Esophagus squamous epithelium (tissue), 5 donors: ENCODE measurements around the gene TMEM145. TPM values are rescaled to one million over a fixed set of nuclear protein-coding genes. Genes with fewer than 3 reads are reported as not detected.

Experiments used
- DNase-seq: peaks from one replicate; lab custom pipeline; 2025; lab: John Stamatoyannopoulos, UW
- H3K27ac ChIP-seq, 4 donors: fragments of 200-600 bp; sonication (generic); one replicate each; pipeline ENCODE4 v1.5.1; 2016 to 2019; ENCODE audit warnings: mild to moderate bottlenecking in 1 of 4
- H3K27me3 ChIP-seq, 4 donors: fragments of 200-600 bp; sonication (generic); 1 replicate in 3 of 4; 2 replicates in 1 of 4; pipeline versions ENCODE4 v1.5.1 to v1.6.0; 2017 to 2021; ENCODE audit warnings: antibody characterized with exemption in 1 of 4
- H3K36me3 ChIP-seq, 3 donors: fragments of 200-600 bp; sonication (generic); one replicate each; pipeline ENCODE4 v1.5.1; 2016 to 2019
- H3K4me1 ChIP-seq, 3 donors: fragments of 200-600 bp; sonication (generic); one replicate each; pipeline ENCODE4 v1.5.1; 2017 to 2019
- H3K4me3 ChIP-seq, 4 donors: fragments of 200-600 bp; sonication (generic); 1 replicate in 3 of 4; 2 replicates in 1 of 4; pipeline ENCODE4 v1.5.1; 2016 to 2019; ENCODE audit warnings: mild to moderate bottlenecking in 2 of 4, moderate library complexity in 1 of 4
- H3K9me3 ChIP-seq, 3 donors: fragments of 200-600 bp; sonication (generic); one replicate each; pipeline ENCODE4 v1.5.1; 2016 to 2019
- CTCF ChIP-seq, 6 experiments: fragments of 450-650 bp in 4 of 6; fragments of 200-600 bp in 2 of 6; sonication (generic) in 2 of 6; IDR thresholded peaks; one replicate each; pipeline ENCODE4 v1.5.1; 2016 to 2019; ENCODE audit warnings: antibody characterized with exemption in 6 of 6, mild to moderate bottlenecking in 4 of 6, moderate library complexity in 4 of 6
- POLR2A ChIP-seq, 4 donors: fragments of 450-650 bp; IDR thresholded peaks; one replicate each; pipeline ENCODE4 v1.6.1; 2017; ENCODE audit warnings: antibody characterized with exemption in 4 of 4, mild to moderate bottlenecking in 4 of 4, moderate library complexity in 3 of 4
- WGBS, 2 donors: methylation state at CpG; one replicate each; pipeline ENCODE4 v1.1.5; 2018; 5-methylcytosine and 5-hydroxymethylcytosine counted together
- intact Hi-C: fragments of 100-400 bp; cut with DNase I; formaldehyde crosslinking; loops from one replicate; pipeline ENCODE4 v1.15.0; 2022
- total RNA-seq, 4 donors: library from RNA; depleted of rRNA; stranded (reverse); fragments of >200 nt; gene quantifications; one replicate each; pipeline ENCODE4 v1.1.0, GENCODE V29; 2016
- donor health status: DM: yes; HTN: yes; CAD: no.

Gene TMEM145
- total RNA-seq, 4 donors from 2014 or later, result not detected

- intact Hi-C loops, result no loop called here
- DNase-seq, result no peak
- no peak overlapping the region for H3K27ac ChIP-seq
- peaks cover 0 to 16% (median 0%) of the 10 kb centered on the region in 3 donors for H3K4me1 ChIP-seq
- H3K4me3 ChIP-seq, result no peak overlapping the region
- H3K27me3 ChIP-seq, result no peaks in the 10 kb centered on the region
- no peak for TF ChIP-seq CTCF (IDR thresholded peaks at IDR 0.05)
- no peak for TF ChIP-seq POLR2A (IDR thresholded peaks at IDR 0.05)
- WGBS, 2 donors, result 83% methylated on average over 6 of the region's 6 CpGs
- no peaks in the 10 kb centered on the region for H3K9me3 ChIP-seq
- peaks cover 0 to 73% (median 0%) of the 10 kb centered on the region in 3 donors for H3K36me3 ChIP-seq
These were observed 32.2 kb downstream of the TMEM145 start for GRCh38 chr19:42345191-42345812.

DNA sequence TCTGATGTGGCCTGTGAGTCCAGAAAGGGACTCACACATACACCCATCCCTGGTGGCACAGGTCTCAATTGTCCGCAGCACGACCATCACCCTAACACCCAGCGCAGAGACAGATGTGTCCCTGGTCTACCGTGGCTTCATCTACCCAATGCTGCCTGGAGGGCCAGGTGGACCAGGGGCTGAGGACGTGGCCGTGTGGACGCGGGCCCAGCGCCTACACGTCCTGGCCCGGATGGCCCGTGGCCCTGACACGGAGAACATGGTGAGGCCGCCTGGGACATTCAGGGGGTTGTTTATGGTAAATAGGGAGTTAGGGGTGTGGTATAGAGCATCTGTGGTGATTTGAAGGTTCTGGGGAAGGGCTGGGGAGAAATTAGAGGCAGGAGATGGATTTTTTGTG, 35.1 kb downstream of the TMEM145 start:
- Histone ChIP-seq H3K9me3 (no peaks in the 10 kb centered on the region), H3K4me3 (no peak overlapping the region), H3K27me3 (no peaks in the 10 kb centered on the region), H3K4me1 (peaks cover 0 to 20% (median 0%) of the 10 kb centered on the region in 3 donors), H3K27ac (no peak overlapping the region), H3K36me3 (peaks cover 0 to 80% (median 0%) of the 10 kb centered on the region in 3 donors)
- TF ChIP-seq POLR2A (IDR thresholded peaks at IDR 0.05) (no peak), CTCF (IDR thresholded peaks at IDR 0.05) (no peak)
- intact Hi-C loops, result no loop called here
- DNase-seq, result no peak
- 90 to 100% methylated on average over 1 to 12 of the region's 14 CpGs for WGBS, 2 donors

GRCh38 chr19:42349378-42350107, 36.4 kb downstream of the TMEM145 start:
- Histone ChIP-seq H3K36me3 (peaks cover 0 to 80% (median 0%) of the 10 kb centered on the region in 3 donors), H3K27ac (no peak overlapping the region), H3K4me1 (peaks cover 0 to 20% (median 0%) of the 10 kb centered on the region in 3 donors), H3K27me3 (no peaks in the 10 kb centered on the region), H3K4me3 (no peak overlapping the region), H3K9me3 (no peaks in the 10 kb centered on the region)
- DNase-seq, result no peak
- intact Hi-C loops, result no loop called here
- no peak for TF ChIP-seq POLR2A (IDR thresholded peaks at IDR 0.05)
- no peak for TF ChIP-seq CTCF (IDR thresholded peaks at IDR 0.05)
- WGBS, 2 donors, result 96 to 97% methylated on average over 8 to 10 of the region's 14 CpGs

GRCh38 chr19:42350417-42350816, 37.3 kb downstream of the TMEM145 start:
- 87 to 97% methylated on average over 2 to 3 of the region's 3 CpGs for WGBS, 2 donors
- intact Hi-C loops, result no loop called here
- Histone ChIP-seq H3K9me3 (no peaks in the 10 kb centered on the region), H3K27me3 (no peaks in the 10 kb centered on the region), H3K27ac (no peak overlapping the region), H3K4me3 (no peak overlapping the region), H3K36me3 (peaks cover 0 to 80% (median 0%) of the 10 kb centered on the region in 3 donors), H3K4me1 (peaks cover 0 to 20% (median 0%) of the 10 kb centered on the region in 3 donors)
- TF ChIP-seq POLR2A (IDR thresholded peaks at IDR 0.05), result no peak
- no peak for DNase-seq

DNA sequence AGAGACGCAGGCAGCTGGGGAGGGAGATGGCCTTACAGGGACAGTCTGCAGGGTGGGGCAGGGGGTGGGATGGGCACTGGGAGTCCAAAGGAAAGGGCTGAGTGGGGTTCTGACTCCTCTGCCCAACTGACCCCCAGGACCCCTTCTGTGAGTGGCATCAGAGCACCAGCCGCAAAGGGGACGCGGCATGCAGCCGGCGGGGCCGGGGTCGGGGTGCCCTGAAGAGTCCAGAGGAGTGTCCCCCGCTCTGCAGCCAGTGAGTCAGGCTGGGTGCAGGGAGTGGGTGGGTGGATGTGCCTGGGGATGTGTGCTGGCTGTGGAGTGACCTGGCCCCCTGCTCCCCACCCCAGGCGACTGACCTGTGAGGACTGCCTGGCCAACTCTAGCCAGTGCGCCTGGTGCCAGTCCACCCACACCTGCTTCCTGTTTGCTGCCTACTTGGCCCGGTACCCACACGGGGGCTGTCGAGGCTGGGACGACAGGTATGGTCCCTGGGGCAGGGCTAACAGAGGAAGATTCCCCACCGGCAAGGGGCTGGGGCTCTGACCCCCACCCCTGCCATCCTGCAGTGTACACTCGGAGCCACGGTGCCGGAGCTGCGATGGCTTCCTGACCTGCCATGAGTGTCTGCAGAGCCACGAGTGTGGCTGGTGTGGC, 38.1 kb downstream of the TMEM145 start:
- 100% methylated on average over 3 to 7 of the region's 21 CpGs for WGBS, 2 donors
- peaks cover 0 to 80% (median 0%) of the 10 kb centered on the region in 3 donors for H3K36me3 ChIP-seq
- peaks cover 0 to 20% (median 0%) of the 10 kb centered on the region in 3 donors for H3K4me1 ChIP-seq
- H3K4me3 ChIP-seq, result no peak overlapping the region
- DNase-seq, result no peak
- TF ChIP-seq POLR2A (IDR thresholded peaks at IDR 0.05) (no peak), CTCF (IDR thresholded peaks at IDR 0.05) (no peak)
- intact Hi-C loops, result no loop called here
- no peaks in the 10 kb centered on the region for H3K27me3 ChIP-seq
- H3K9me3 ChIP-seq, result no peaks in the 10 kb centered on the region
- H3K27ac ChIP-seq, result no peak overlapping the region
